Smooth muscle cell (in vitro differentiated cells): ENCODE measurements around the gene IGSF11. TPM values are rescaled to one million over a fixed set of nuclear protein-coding genes. Genes with fewer than 3 reads are reported as not detected.
"Not testable (repeated sequence)": the region's sequence is repeated elsewhere in the genome, so short reads cannot be mapped to it uniquely, and the experiment has no call there.

Source experiments
- DNase-seq: peaks from one replicate; lab custom pipeline; 2025; ENCODE audit not compliant: unreplicated experiment; lab: John Stamatoyannopoulos, UW
- H2AFZ ChIP-seq: fragments of 200-600 bp; sonication (generic); 2 replicates; pipeline ENCODE4 v1.6.0; 2016; ENCODE audit warnings: antibody characterized with exemption, low read depth, mild to moderate bottlenecking
- H3F3A ChIP-seq: fragments of 200-600 bp; sonication (generic); 2 replicates; pipeline ENCODE4 v1.6.0; 2017; ENCODE audit warnings: antibody characterized with exemption, low read depth
- H3K27ac ChIP-seq: fragments of 200-600 bp; sonication (generic); 2 replicates; pipeline ENCODE4 v1.5.1; 2016; ENCODE audit warnings: low read depth, mild to moderate bottlenecking
- H3K27me3 ChIP-seq: fragments of 200-600 bp; sonication (generic); 2 replicates; pipeline ENCODE4 v1.6.1; 2016; ENCODE audit warnings: low read depth, mild to moderate bottlenecking
- H3K36me3 ChIP-seq: fragments of 200-600 bp; sonication (generic); 2 replicates; pipeline ENCODE4 v1.5.1; 2016; ENCODE audit warnings: low read depth
- H3K4me1 ChIP-seq: fragments of 200-600 bp; sonication (generic); 2 replicates; pipeline ENCODE4 v1.5.1; 2016; ENCODE audit warnings: low read depth
- H3K4me2 ChIP-seq: fragments of 200-600 bp; sonication (generic); 2 replicates; pipeline ENCODE4 v1.6.0; 2016; ENCODE audit warnings: mild to moderate bottlenecking
- H3K4me3 ChIP-seq: fragments of 200-600 bp; sonication (generic); 2 replicates; pipeline ENCODE4 v1.5.1; 2016; ENCODE audit warnings: mild to moderate bottlenecking
- H3K79me2 ChIP-seq: fragments of 200-600 bp; sonication (generic); 2 replicates; pipeline ENCODE4 v1.6.0; 2016; ENCODE audit warnings: low read depth, mild to moderate bottlenecking
- H3K9ac ChIP-seq: fragments of 200-600 bp; sonication (generic); 2 replicates; pipeline ENCODE4 v1.6.0; 2016; ENCODE audit warnings: low read depth
- H3K9me3 ChIP-seq: fragments of 200-600 bp; sonication (generic); replicated peaks from 2 replicates; pipeline ENCODE4 v1.5.1; 2016; ENCODE audit warnings: low read depth
- H4K20me1 ChIP-seq: fragments of 200-600 bp; sonication (generic); 2 replicates; pipeline ENCODE4 v1.6.0; 2016; ENCODE audit warnings: low read depth
- whole genome bisulfite sequencing: methylation state at CpG from one replicate; pipeline ENCODE4 v1.1.7; 2016; ENCODE audit warnings: low lambda C conversion rate; 5-methylcytosine and 5-hydroxymethylcytosine counted together
- polyA plus RNA-seq: library from polyadenylated mRNA; unstranded; fragments of >200 nt; fragmentation: Nextera tagmentation; extraction: Ambion mirVana; gene quantifications from 2 replicates; pipeline ENCODE4 v1.2.1, GENCODE V29; 2016
- total RNA-seq: library from RNA; depleted of rRNA; stranded (reverse); fragments of >200 nt; gene quantifications from 2 replicates; pipeline ENCODE4 v1.2.3, GENCODE V29; 2014
- TF ChIP-seq, protein P1 (sequence below): fragments of 200-600 bp; sonication (generic); IDR thresholded peaks from 2 replicates; pipeline ENCODE4 v1.5.1; 2017; ENCODE audit warnings: borderline replicate concordance, mild to moderate bottlenecking, antibody characterized with exemption; ENCODE audit not compliant: insufficient read depth, poor library complexity, severe bottlenecking

IGSF11 gene
- total and polyA plus RNA-seq, 2 experiments from 2014 or later: not detected

GRCh38 chr3:118882353-118882947, 152.2 kb downstream of the IGSF11 start:
- H3K9me3 ChIP-seq: no peaks in the 10 kb centered on the region
- no peak overlapping the region for H3K27ac ChIP-seq
- peak; percentile 2 for DNase-seq
- TF ChIP-seq, protein P1, sequence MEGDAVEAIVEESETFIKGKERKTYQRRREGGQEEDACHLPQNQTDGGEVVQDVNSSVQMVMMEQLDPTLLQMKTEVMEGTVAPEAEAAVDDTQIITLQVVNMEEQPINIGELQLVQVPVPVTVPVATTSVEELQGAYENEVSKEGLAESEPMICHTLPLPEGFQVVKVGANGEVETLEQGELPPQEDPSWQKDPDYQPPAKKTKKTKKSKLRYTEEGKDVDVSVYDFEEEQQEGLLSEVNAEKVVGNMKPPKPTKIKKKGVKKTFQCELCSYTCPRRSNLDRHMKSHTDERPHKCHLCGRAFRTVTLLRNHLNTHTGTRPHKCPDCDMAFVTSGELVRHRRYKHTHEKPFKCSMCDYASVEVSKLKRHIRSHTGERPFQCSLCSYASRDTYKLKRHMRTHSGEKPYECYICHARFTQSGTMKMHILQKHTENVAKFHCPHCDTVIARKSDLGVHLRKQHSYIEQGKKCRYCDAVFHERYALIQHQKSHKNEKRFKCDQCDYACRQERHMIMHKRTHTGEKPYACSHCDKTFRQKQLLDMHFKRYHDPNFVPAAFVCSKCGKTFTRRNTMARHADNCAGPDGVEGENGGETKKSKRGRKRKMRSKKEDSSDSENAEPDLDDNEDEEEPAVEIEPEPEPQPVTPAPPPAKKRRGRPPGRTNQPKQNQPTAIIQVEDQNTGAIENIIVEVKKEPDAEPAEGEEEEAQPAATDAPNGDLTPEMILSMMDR: peak; percentile 85
- H3K4me2 ChIP-seq: no peak overlapping the region
- H3K36me3 ChIP-seq: no peaks in the 10 kb centered on the region
- WGBS: 82% methylated on average over 3 of the region's 3 CpGs
- H2AFZ ChIP-seq: no peak overlapping the region
- no peak overlapping the region for H3K9ac ChIP-seq
- H4K20me1 ChIP-seq: no peaks in the 10 kb centered on the region
- H3F3A ChIP-seq: no peaks in the 10 kb centered on the region
- no peak overlapping the region for H3K4me3 ChIP-seq
- H3K4me1 ChIP-seq: no peaks in the 10 kb centered on the region
- peaks cover 65% of the 10 kb centered on the region for H3K27me3 ChIP-seq
- H3K79me2 ChIP-seq: no peaks in the 10 kb centered on the region

DNA sequence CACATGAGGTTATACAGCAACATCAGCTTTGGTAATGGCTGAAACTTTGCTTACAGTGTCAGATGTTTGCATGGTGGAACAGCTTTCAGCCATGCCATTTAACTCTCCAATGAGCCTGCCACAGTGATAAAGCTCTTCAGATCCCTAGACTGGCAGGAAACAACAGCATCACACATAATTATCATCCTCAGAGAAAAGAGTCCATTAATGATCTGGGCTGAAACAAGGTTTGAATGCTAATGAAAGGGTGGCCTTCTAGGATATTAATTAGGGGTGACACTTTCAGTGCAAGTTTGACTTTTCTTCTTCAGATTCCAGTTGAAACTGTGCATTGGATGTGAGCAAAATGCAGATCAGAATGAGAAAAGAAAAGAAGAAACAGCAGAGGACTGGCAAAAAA, 166.6 kb downstream of the IGSF11 start:
- Histone ChIP-seq H3K9ac (no peak overlapping the region), H3K4me2 (no peak overlapping the region), H3K36me3 (no peaks in the 10 kb centered on the region), H2AFZ (no peak overlapping the region), H3K27ac (no peak overlapping the region), H3K9me3 (no peaks in the 10 kb centered on the region), H3K4me3 (no peak overlapping the region), H4K20me1 (no peaks in the 10 kb centered on the region), H3K4me1 (no peaks in the 10 kb centered on the region), H3F3A (no peaks in the 10 kb centered on the region), H3K79me2 (no peaks in the 10 kb centered on the region), H3K27me3 (no peaks in the 10 kb centered on the region)
- TF ChIP-seq, protein P1: no peak
- no peak for DNase-seq

DNA sequence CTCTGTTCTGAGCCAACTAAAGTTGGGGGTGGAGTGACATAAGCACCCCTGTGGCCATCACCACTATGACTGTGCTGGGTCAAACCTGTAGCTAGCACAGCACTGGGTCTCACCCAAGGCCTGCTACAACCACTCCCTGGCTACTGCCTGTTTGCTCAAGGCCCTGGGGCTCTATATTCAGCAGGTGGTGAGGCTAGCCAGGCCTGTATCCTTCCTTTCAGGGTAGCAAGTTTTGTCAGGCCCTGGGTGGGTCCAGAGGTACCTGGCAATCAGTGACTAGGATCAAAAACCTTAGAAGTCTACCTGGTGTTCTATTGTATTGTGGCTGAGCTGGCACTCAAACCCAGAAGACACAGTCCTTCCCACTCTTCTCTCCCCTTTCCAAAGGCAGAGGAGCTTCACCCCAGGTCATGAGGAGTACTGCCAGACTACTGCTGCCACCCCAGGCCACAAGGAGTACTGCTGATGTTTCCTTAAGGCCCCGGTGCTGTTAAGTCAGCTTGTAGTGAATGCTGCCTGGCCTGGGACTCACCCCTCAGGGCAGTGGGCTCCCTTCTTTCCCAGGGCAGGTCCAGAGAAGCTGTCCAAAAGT, 170.8 kb downstream of the IGSF11 start:
- Histone ChIP-seq H3K27ac (no peak overlapping the region), H4K20me1 (no peaks in the 10 kb centered on the region), H3K9me3 (no peaks in the 10 kb centered on the region), H3K9ac (no peak overlapping the region), H3K4me3 (no peak overlapping the region), H2AFZ (no peak overlapping the region), H3K36me3 (no peaks in the 10 kb centered on the region), H3K4me1 (no peaks in the 10 kb centered on the region), H3K79me2 (no peaks in the 10 kb centered on the region), H3K4me2 (no peak overlapping the region), H3K27me3 (no peaks in the 10 kb centered on the region), H3F3A (no peaks in the 10 kb centered on the region)
- TF ChIP-seq, protein P1: no peak
- DNase-seq: no peak
- 71% methylated on average over 1 of the region's 1 CpG for WGBS

- no peak overlapping the region for H3K4me2 ChIP-seq
- no peak for DNase-seq
- no peaks in the 10 kb centered on the region for H3K4me1 ChIP-seq
- no peaks in the 10 kb centered on the region for H3F3A ChIP-seq
- H3K4me3 ChIP-seq: no peak overlapping the region
- no peak overlapping the region for H3K9ac ChIP-seq
- no peak overlapping the region for H2AFZ ChIP-seq
- H3K79me2 ChIP-seq: no peaks in the 10 kb centered on the region
- no peaks in the 10 kb centered on the region for H3K27me3 ChIP-seq
- no peaks in the 10 kb centered on the region for H3K9me3 ChIP-seq
- TF ChIP-seq, protein P1: no peak
- no peaks in the 10 kb centered on the region for H3K36me3 ChIP-seq
- H4K20me1 ChIP-seq: no peaks in the 10 kb centered on the region
- 83% methylated on average over 1 of the region's 1 CpG for WGBS
- H3K27ac ChIP-seq: no peak overlapping the region
These were observed 174.7 kb downstream of the IGSF11 start for GRCh38 chr3:118859950-118860349.

DNA sequence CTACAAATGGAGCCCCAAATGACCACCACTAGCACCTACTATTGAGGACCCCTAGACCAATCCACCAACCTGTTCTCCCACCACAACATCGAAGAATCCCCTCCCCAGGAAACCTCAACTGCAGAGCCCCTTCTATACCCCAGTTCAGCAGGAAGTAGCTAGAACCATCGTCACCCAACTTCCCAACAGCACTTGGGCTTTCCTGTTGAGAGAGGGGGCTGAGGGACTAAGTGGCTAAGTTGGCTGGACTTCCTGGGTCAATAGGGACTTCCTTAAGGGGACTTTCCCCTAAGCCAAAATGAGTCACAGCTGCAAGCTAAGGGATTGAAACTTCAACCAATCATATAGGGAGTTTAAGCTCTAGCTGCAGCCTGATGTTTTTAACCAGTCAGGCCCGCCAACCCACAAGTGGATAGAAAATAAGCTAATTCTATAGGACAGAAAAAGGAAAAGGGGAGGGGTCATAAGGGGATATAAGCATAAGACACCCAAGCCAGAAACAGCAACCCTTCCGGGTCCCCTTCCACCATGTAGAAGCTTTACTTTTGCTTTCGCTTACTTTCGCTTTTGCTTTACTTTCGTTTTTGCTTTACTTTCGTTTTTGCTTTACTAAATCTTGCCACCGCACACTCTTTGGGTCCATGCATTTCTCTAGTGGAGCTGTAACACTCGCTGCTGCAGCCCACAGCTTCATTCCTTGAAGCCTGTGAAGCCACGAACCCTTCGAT, 183.0 kb downstream of the IGSF11 start:
- H3K36me3 ChIP-seq, H3F3A ChIP-seq, H3K9ac ChIP-seq, H3K4me3 ChIP-seq, H2AFZ ChIP-seq, H3K27ac ChIP-seq, DNase-seq, H3K9me3 ChIP-seq, H3K4me1 ChIP-seq, H3K4me2 ChIP-seq, H3K79me2 ChIP-seq, H3K27me3 ChIP-seq, H4K20me1 ChIP-seq: not testable (repeated sequence)
- WGBS: 96% methylated on average over 12 of the region's 12 CpGs
